ENCODE data around the gene CLCN2. TPM values are rescaled to one million over a fixed set of nuclear protein-coding genes. Genes with fewer than 3 reads are reported as not detected.

The CLCN2 gene
- total and polyA plus RNA-seq, 2 of the 4 experiments (the other 2 are of a cell fraction): 2.9 to 5.8 TPM

DNA sequence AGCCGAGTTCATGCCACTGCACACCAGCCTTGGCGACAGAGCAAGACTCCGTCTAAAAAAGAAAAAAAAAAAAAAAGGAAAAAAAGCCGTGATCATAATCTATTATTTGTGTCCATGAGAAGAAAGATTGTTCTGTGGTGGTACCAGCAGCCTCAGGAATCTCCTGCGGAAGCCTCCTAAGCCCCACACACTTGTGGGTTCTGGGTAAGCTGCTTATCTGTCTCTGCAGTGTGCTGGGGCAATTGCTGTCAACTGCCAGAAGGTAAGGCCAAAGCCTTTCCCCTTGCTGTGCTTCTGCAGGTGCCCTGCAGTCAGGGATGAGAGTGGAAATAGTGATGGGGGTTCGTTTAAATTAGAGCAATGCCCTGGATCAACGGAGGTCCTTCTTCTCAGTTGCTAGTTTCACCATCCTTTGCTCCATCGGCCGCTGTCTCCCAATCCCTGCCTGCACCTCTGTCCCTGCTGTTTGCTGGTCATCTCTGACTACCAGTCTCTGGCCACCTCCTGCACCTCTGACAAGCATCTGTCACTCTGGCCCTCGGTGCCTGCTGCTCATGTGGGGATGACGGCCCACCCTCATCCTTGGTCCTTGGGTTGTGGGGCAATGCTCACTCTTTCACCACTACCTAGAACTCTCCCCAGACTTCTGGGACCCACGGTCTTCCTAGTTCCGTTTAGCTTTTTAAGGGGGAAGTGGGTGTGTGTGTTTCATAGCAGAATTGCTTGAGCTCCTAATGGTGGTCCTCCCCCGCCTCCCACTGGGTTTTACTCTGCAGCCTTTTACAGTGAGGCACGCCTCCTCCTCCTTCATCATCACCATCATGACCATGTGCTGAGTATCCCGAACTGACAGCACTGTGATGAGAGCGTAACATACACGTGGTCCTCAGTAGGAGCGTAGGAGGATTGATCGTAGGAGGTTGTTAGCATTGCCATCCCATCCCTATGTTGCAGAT is 43.9 kb upstream of the CLCN2 start:
- BruUV-seq (replicated peaks): no TSS peak
- Histone ChIP-seq H3K4me2 (ENCODE audit: low read depth, low read length) (no peak overlapping the region), H3K9me1 (ENCODE audit: insufficient read depth, low read length) (no peaks in the 10 kb centered on the region; the same call in 1 of the 2 replicates), H2BK20ac (ENCODE audit: low read depth, low read length) (no peak overlapping the region), H2BK120ac (ENCODE audit: low read depth, low read length) (no peak overlapping the region), H3K9ac (ENCODE audit: low read depth, low read length) (no peak overlapping the region), H3K18ac (ENCODE audit: low read depth, low read length) (no peak overlapping the region), H3K4me3 (ENCODE audit: insufficient read depth, low read depth, low read length) (no peak overlapping the region), H3K27ac (ENCODE audit: insufficient read depth, low read length) (no peak overlapping the region), H3K36me3 (ENCODE audit: control insufficient read depth, insufficient read depth, low read length) (no peaks in the 10 kb centered on the region), H3K23ac (ENCODE audit: low read depth, low read length) (no peak overlapping the region), H4K5ac (ENCODE audit: low read depth, low read length) (no peak overlapping the region), H2AFZ (replicated peaks; ENCODE audit: low read length, poor library complexity) (no peak overlapping the region), H2BK15ac (ENCODE audit: low read depth, low read length) (no peak overlapping the region), H3K79me1 (ENCODE audit: low read depth in 1 of 2, low read length in 2 of 2) (no peaks in the 10 kb centered on the region), H4K20me1 (ENCODE audit: insufficient read depth, low read length) (no peaks in the 10 kb centered on the region), H3K9me3 (ENCODE audit: control insufficient read depth, insufficient read depth, low read length) (no peaks in the 10 kb centered on the region), H2AK9ac (replicated peaks; ENCODE audit: low read depth, low read length, poor library complexity) (no peak overlapping the region), H4K91ac (ENCODE audit: insufficient read depth, low read depth, low read length) (no peak overlapping the region), H3K56ac (ENCODE audit: extremely low read depth, insufficient read depth, low read length) (no peak overlapping the region), H3K4me1 (ENCODE audit: control insufficient read depth, insufficient read depth, low read length) (no peaks in the 10 kb centered on the region), H2AK5ac (ENCODE audit: low read depth, low read length) (no peak overlapping the region), H3K4ac (ENCODE audit: low read depth, low read length) (no peak overlapping the region), H2BK5ac (ENCODE audit: low read depth, low read length, poor library complexity, severe bottlenecking) (no peak overlapping the region), H3K27me3 (ENCODE audit: control insufficient read depth, insufficient read depth, low read length) (peaks cover 51% of the 10 kb centered on the region), H4K8ac (ENCODE audit: low read depth in 2 of 2, low read length in 2 of 2) (no peak overlapping the region), H3K14ac (replicated peaks; ENCODE audit: low read depth, low read length) (no peak overlapping the region)
- in situ Hi-C loops (cut with MboI; ENCODE audit: low sequenced_read_pairs): no loop called here
- ChIA-PET POLR2A (ENCODE audit: unreplicated experiment) (no interaction called here), CTCF (interaction anchor here (1.0 kb wide), 1 partner anchor 1509 kb away, joined by 3 read pairs; no protein-coding TSS in a partner anchor)
- dilution Hi-C loops (cut with HindIII; ENCODE audit: low sequenced_read_pairs, unreplicated experiment): no loop called here
- WGBS, 2 experiments (ENCODE audit: extremely low coverage in 2 of 2, insufficient read length in 1 of 2): 80% methylated on average over 3 of the region's 20 CpGs; no CpG with 5 or more reads in 1 of the 2 experiments
- DNase-seq: no peak
- no peak for ATAC-seq (ENCODE audit: low read depth)
- intact Hi-C loops (cut with micrococcal nuclease): no loop called here
- no peak for TF ChIP-seq CEBPB (IDR thresholded peaks at IDR 0.05; ENCODE audit: low read depth, low read length)
- no peak for TF ChIP-seq MAZ (IDR thresholded peaks at IDR 0.05; ENCODE audit: borderline replicate concordance, low read depth, low read length)
- TF ChIP-seq RCOR1 (IDR thresholded peaks at IDR 0.05; ENCODE audit: insufficient replicate concordance, low read length): no peak
- TF ChIP-seq MAFK (IDR thresholded peaks at IDR 0.05; ENCODE audit: low read depth, low read length): no peak
- TF ChIP-seq, protein P1, sequence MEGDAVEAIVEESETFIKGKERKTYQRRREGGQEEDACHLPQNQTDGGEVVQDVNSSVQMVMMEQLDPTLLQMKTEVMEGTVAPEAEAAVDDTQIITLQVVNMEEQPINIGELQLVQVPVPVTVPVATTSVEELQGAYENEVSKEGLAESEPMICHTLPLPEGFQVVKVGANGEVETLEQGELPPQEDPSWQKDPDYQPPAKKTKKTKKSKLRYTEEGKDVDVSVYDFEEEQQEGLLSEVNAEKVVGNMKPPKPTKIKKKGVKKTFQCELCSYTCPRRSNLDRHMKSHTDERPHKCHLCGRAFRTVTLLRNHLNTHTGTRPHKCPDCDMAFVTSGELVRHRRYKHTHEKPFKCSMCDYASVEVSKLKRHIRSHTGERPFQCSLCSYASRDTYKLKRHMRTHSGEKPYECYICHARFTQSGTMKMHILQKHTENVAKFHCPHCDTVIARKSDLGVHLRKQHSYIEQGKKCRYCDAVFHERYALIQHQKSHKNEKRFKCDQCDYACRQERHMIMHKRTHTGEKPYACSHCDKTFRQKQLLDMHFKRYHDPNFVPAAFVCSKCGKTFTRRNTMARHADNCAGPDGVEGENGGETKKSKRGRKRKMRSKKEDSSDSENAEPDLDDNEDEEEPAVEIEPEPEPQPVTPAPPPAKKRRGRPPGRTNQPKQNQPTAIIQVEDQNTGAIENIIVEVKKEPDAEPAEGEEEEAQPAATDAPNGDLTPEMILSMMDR (conservative IDR thresholded peaks at IDR 0.05; ENCODE audit: low read depth, low read length): no peak
- TF ChIP-seq, protein P2, sequence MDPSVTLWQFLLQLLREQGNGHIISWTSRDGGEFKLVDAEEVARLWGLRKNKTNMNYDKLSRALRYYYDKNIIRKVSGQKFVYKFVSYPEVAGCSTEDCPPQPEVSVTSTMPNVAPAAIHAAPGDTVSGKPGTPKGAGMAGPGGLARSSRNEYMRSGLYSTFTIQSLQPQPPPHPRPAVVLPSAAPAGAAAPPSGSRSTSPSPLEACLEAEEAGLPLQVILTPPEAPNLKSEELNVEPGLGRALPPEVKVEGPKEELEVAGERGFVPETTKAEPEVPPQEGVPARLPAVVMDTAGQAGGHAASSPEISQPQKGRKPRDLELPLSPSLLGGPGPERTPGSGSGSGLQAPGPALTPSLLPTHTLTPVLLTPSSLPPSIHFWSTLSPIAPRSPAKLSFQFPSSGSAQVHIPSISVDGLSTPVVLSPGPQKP (IDR thresholded peaks at IDR 0.05; ENCODE audit: borderline replicate concordance, low read depth, low read length): no peak
- no peak for TF ChIP-seq RFX5 (IDR thresholded peaks at IDR 0.05; ENCODE audit: low read depth, low read length)
- TF ChIP-seq NFE2L2 (IDR thresholded peaks at IDR 0.05; ENCODE audit: low read depth, low read length): no peak

Measured in IMR-90 (cell line).